DND-41 (cell line): ENCODE measurements around the gene SIRPD.
"Not testable (repeated sequence)": the region's sequence is repeated elsewhere in the genome, so short reads cannot be mapped to it uniquely, and the experiment has no call there.

Experiments
- ATAC-seq: fragments of 200-7000 bp; cut with Tn5 transposase; 3 replicates; pipeline ENCODE4 v1.9.1; 2021; ENCODE audit warnings: low read depth; ENCODE audit not compliant: insufficient read depth
- DNase-seq: peaks from one replicate; pipeline ENCODE4 v3.0.0-alpha.2; 2020
- H2AFZ ChIP-seq: 2 replicates; pipeline ENCODE4 v1.6.0; 2012; ENCODE audit warnings: low read depth, low read length
- H3K27ac ChIP-seq: 2 replicates; pipeline ENCODE4 v1.5.1; 2012; ENCODE audit warnings: low read length, inconsistent platforms
- H3K27me3 ChIP-seq: fragments of 200-600 bp; sonication (generic); 2 replicates; pipeline ENCODE4 v1.6.0; 2012; ENCODE audit warnings: low read length, mild to moderate bottlenecking, inconsistent platforms; ENCODE audit not compliant: insufficient read depth, poor library complexity
- H3K36me3 ChIP-seq: 2 replicates; pipeline ENCODE4 v1.5.1; 2012; ENCODE audit warnings: low read length, inconsistent platforms; ENCODE audit not compliant: insufficient read depth
- H3K4me1 ChIP-seq: 2 replicates; pipeline ENCODE4 v1.5.1; 2012; ENCODE audit warnings: mild to moderate bottlenecking, low read length; ENCODE audit not compliant: insufficient read depth
- H3K4me2 ChIP-seq: 2 replicates; pipeline ENCODE4 v1.6.0; 2012; ENCODE audit warnings: mild to moderate bottlenecking, moderate library complexity, low read length, inconsistent platforms; ENCODE audit not compliant: insufficient read depth
- H3K4me3 ChIP-seq, 2 experiments: fragments of 200-600 bp in 1 of 2; shearing (Covaris generic) in 1 of 2; 2 replicates each; pipeline ENCODE4 v1.5.1; 2012 to 2016; ENCODE audit warnings: inconsistent platforms in 2 of 2, low read length in 2 of 2, mild to moderate bottlenecking in 2 of 2, low read depth in 1 of 2, moderate library complexity in 1 of 2
- H3K79me2 ChIP-seq: 2 replicates; pipeline ENCODE4 v1.6.0; 2012; ENCODE audit warnings: low read length, inconsistent platforms; ENCODE audit not compliant: insufficient read depth
- H3K9ac ChIP-seq: 2 replicates; pipeline ENCODE4 v1.6.0; 2012; ENCODE audit warnings: low read depth, mild to moderate bottlenecking, inconsistent platforms, low read length, moderate library complexity
- H3K9me3 ChIP-seq: 2 replicates; pipeline ENCODE4 v1.5.1; 2012; ENCODE audit warnings: low read length, moderate library complexity, mild to moderate bottlenecking, inconsistent platforms; ENCODE audit not compliant: insufficient read depth, severe bottlenecking
- H4K20me1 ChIP-seq: 2 replicates; pipeline ENCODE4 v1.6.0; 2012; ENCODE audit warnings: low read length; ENCODE audit not compliant: insufficient read depth
- EZH2 ChIP-seq: IDR thresholded peaks from 3 replicates; pipeline ENCODE4 v1.6.1; 2012; ENCODE audit warnings: borderline replicate concordance, low read depth, mild to moderate bottlenecking, moderate library complexity, low read length, inconsistent platforms; ENCODE audit not compliant: severe bottlenecking
- TF ChIP-seq, protein P1 (sequence below): IDR thresholded peaks from 2 replicates; pipeline ENCODE4 v1.5.1; 2012; ENCODE audit warnings: borderline replicate concordance, low read length, moderate library complexity, mild to moderate bottlenecking; ENCODE audit not compliant: poor library complexity, severe bottlenecking; ENCODE audit errors: extremely low read depth

The SIRPD gene

DNA sequence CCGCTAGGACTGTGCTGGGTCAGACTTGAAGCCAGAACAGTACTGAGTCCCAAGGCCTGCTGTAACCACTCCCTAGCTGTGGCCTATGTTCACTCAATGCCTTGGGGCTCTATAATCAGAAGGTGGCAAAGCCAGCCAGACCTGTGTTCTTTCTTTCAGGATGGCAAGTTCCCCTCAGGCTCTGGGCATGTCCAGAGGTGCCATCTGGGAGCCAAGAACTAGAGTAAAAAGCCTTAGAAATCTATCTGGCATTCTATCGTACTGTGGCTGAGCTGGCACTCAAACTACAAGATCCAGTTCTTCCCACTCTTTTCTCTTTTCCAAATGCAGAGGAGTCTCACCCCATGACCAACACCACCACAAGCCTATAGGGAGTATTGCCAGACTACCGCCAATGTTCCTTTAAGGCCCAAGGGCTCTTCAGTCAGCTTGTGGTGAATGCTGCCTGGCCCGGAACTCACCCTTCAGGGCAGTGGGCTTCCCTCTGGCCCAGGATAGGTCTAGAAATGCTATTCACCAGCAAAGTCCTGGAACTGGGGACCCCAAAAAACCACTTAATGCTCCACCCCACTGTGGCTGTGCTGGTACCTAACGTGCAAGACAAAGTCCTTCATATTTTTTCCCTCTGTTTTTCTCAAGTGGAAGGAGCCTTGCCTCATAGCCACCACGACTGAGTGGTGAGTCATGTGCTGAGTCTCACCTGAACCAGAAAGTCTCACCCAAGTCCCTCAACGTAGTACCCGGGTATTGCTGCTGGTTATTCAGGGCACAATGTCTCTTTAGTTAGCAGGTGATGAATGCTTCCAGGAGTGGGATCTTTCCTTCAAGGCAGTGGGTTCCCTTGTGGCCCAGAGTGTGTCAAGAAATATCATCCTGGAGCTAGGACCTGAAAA, 57.7 kb downstream of the SIRPD start:
- Histone ChIP-seq H3K36me3 (no peaks in the 10 kb centered on the region), H3K27ac (no peak overlapping the region), H3K79me2 (no peaks in the 10 kb centered on the region), H3K9ac (no peak overlapping the region), H3K4me1 (peaks cover 16% of the 10 kb centered on the region), H3K4me3 (no peak overlapping the region), H3K27me3 (no peaks in the 10 kb centered on the region), H3K4me2 (no peak overlapping the region), H4K20me1 (no peaks in the 10 kb centered on the region), H2AFZ (no peak overlapping the region), H3K9me3 (peaks cover 4% of the 10 kb centered on the region)
- no peak for TF ChIP-seq EZH2
- TF ChIP-seq, protein P1, sequence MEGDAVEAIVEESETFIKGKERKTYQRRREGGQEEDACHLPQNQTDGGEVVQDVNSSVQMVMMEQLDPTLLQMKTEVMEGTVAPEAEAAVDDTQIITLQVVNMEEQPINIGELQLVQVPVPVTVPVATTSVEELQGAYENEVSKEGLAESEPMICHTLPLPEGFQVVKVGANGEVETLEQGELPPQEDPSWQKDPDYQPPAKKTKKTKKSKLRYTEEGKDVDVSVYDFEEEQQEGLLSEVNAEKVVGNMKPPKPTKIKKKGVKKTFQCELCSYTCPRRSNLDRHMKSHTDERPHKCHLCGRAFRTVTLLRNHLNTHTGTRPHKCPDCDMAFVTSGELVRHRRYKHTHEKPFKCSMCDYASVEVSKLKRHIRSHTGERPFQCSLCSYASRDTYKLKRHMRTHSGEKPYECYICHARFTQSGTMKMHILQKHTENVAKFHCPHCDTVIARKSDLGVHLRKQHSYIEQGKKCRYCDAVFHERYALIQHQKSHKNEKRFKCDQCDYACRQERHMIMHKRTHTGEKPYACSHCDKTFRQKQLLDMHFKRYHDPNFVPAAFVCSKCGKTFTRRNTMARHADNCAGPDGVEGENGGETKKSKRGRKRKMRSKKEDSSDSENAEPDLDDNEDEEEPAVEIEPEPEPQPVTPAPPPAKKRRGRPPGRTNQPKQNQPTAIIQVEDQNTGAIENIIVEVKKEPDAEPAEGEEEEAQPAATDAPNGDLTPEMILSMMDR: no peak
- no peak for DNase-seq
- ATAC-seq: no peak

DNA sequence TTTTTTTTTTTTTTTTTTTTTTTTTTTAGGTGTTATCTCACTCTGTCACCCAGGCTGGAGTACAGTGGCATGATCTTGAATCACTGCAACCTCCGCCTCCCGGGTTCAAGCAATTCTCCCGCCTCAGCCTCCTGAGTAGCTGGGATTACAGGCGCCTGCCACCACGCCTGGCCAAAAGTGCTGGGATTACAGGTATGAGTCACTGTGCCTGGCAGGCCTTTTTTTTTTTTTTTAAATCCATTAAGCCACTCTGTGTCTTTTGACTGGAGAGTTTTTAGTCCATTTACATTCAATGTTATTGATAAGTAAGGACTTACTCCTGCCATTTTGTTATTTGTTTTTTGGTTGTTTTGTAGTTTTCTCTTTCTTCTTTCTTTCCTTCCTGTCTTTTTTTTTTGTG, 60.1 kb downstream of the SIRPD start:
- H3K4me3 ChIP-seq, DNase-seq, H3K9me3 ChIP-seq: not testable (repeated sequence)

DNA sequence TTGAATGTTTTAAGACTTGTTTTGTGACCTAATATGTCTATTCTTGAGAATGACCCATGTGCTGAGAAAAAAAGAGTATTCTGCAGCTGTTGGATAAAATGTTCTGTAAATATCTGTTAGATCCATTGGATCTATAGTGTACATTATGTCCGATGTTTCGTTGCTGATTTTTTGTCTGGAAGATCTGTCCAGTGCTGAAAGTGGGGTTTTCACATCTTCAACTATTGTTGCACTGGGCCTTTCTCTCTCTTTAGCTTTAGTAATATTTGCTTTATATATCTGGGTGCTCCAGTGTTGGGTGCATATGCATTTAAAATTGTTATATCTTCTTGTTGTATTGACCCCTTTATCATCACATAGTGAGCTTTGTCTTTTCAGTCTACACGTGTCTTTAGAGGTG, 60.6 kb downstream of the SIRPD start:
- ATAC-seq: no peak

More for the DNA sequence above, 60.1 kb downstream of the SIRPD start:
- H2AFZ ChIP-seq, H3K4me2 ChIP-seq, ATAC-seq, H3K79me2 ChIP-seq, H4K20me1 ChIP-seq, H3K36me3 ChIP-seq, H3K27ac ChIP-seq, H3K9ac ChIP-seq: not testable (repeated sequence)
- Histone ChIP-seq H3K4me1 (peaks cover 14% of the 10 kb centered on the region), H3K27me3 (peaks cover 17% of the 10 kb centered on the region)

DNA sequence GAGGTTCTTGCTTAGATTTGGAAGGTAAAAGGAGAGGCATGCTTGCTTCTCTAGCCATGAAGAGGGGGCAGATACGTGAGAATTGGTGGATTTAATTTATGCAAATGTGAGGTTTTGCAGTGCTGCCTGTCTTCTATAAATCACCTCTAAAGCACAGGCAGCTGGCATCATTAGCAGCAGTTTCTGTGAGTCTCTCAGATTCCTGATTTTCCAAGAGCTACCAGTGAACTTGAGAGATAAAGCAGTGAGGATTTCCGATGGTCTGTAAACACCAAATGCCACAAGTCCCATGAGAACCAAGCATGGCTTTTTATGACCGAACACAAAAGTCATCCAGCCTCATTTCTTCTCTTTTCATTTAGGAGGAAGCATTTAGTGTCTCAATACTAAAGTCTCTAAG, 63.1 kb downstream of the SIRPD start:
- no peak overlapping the region for H3K9ac ChIP-seq
- no peak overlapping the region for H3K4me2 ChIP-seq
- no peak for DNase-seq
- H3K4me3 ChIP-seq: no peak overlapping the region
- no peaks in the 10 kb centered on the region for H3K9me3 ChIP-seq
- no peak overlapping the region for H3K27ac ChIP-seq
- TF ChIP-seq EZH2: no peak
- TF ChIP-seq, protein P1: no peak
- no peaks in the 10 kb centered on the region for H3K36me3 ChIP-seq
- no peaks in the 10 kb centered on the region for H3K4me1 ChIP-seq
- H2AFZ ChIP-seq: no peak overlapping the region
- peaks cover 29% of the 10 kb centered on the region for H3K27me3 ChIP-seq
- H4K20me1 ChIP-seq: no peaks in the 10 kb centered on the region
- no peak for ATAC-seq
- no peaks in the 10 kb centered on the region for H3K79me2 ChIP-seq

More for the DNA sequence above, 60.6 kb downstream of the SIRPD start:
- no peak for DNase-seq
- TF ChIP-seq, protein P1: no peak
- no peak for TF ChIP-seq EZH2
- no peak overlapping the region for H3K4me2 ChIP-seq
- no peaks in the 10 kb centered on the region for H4K20me1 ChIP-seq
- H3K4me1 ChIP-seq: peaks cover 14% of the 10 kb centered on the region
- H2AFZ ChIP-seq: no peak overlapping the region
- H3K9ac ChIP-seq: no peak overlapping the region
- no peaks in the 10 kb centered on the region for H3K9me3 ChIP-seq
- H3K27me3 ChIP-seq: peaks cover 17% of the 10 kb centered on the region
- no peaks in the 10 kb centered on the region for H3K36me3 ChIP-seq
- no peaks in the 10 kb centered on the region for H3K79me2 ChIP-seq
- H3K27ac ChIP-seq: no peak overlapping the region
- H3K4me3 ChIP-seq: no peak overlapping the region
